ENCODE measurements around the gene CASR.
"Not testable (repeated sequence)": the region's sequence is repeated elsewhere in the genome, so short reads cannot be mapped to it uniquely, and the experiment has no call there.

Gene CASR, protein sequence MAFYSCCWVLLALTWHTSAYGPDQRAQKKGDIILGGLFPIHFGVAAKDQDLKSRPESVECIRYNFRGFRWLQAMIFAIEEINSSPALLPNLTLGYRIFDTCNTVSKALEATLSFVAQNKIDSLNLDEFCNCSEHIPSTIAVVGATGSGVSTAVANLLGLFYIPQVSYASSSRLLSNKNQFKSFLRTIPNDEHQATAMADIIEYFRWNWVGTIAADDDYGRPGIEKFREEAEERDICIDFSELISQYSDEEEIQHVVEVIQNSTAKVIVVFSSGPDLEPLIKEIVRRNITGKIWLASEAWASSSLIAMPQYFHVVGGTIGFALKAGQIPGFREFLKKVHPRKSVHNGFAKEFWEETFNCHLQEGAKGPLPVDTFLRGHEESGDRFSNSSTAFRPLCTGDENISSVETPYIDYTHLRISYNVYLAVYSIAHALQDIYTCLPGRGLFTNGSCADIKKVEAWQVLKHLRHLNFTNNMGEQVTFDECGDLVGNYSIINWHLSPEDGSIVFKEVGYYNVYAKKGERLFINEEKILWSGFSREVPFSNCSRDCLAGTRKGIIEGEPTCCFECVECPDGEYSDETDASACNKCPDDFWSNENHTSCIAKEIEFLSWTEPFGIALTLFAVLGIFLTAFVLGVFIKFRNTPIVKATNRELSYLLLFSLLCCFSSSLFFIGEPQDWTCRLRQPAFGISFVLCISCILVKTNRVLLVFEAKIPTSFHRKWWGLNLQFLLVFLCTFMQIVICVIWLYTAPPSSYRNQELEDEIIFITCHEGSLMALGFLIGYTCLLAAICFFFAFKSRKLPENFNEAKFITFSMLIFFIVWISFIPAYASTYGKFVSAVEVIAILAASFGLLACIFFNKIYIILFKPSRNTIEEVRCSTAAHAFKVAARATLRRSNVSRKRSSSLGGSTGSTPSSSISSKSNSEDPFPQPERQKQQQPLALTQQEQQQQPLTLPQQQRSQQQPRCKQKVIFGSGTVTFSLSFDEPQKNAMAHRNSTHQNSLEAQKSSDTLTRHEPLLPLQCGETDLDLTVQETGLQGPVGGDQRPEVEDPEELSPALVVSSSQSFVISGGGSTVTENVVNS

DNA sequence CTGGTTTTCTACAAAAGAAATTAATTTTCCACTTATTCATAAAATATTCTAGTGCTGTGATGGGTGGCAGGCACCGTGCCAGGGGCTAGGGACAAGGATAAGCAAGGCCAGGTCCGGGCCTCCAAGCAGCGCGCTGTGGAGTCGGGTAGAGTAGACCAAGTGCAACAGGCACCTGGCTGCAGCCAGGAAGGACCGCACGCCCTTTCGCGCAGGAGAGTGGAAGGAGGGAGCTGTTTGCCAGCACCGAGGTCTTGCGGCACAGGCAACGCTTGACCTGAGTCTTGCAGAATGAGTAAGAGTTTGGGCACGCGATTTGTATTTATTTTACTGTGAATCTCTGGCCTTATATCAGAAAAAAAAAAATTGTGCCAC is at the start of gene CASR:
TSS of gene CASR (plus strand) at position 148 of the 372 bp plus-strand sequence. CDS start 70,522 bp downstream, outside the sequence.
- no peak for DNase-seq (ENCODE audit: low read depth)

DNA sequence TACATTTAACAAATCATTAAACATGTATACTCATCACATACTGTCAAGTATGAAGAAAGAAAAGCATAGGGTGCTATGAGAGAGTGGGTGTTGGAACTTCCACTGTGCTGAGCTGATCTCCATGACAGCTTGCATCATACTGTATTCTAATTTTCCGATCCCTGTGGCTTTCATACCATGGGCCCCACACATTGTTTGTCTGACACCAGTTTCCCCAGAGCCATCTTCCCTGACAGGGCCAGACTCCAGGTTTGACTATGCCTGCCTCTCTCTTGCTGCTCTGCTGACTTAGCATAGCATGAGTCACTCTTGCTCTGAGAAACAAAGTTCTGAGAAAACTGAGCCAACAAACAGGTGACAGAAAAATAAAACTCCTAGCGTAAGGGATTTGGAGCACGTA is 37.0 kb upstream of the CASR start:
- DNase-seq (ENCODE audit: low read depth), result no peak

DNA sequence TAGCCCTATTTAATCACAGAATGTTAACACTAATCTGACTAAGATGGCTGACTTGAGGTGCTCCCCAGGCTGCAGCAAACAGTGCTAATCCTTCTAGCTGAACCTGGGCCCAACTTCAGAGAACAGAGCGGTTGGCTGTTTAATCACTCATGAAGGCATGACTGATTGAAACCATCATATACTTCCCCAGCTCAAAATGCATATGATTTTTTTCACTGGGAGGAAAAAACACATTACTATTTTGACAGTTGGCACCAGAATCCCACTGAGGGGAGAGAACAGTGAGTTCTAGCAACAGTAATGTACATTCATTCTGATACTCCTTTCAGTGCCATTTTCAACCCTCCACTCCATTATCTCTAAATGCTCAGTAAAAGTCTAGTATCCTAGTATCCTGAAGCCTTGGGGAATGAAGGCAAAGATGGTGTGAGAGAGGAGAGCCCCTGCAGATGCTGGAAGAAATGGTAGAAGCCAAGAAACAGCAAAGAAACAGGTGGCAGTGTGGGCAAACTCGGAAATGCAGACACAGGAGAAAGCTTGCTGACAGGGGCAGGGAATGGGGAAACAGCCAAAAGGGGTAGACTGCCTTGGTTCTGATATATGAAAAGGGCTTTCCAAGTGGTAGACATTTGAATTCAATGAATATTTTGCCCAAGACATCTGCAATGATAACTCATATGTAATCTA is 34.4 kb upstream of the CASR start:
- DNase-seq (ENCODE audit: low read depth), result no peak

DNA sequence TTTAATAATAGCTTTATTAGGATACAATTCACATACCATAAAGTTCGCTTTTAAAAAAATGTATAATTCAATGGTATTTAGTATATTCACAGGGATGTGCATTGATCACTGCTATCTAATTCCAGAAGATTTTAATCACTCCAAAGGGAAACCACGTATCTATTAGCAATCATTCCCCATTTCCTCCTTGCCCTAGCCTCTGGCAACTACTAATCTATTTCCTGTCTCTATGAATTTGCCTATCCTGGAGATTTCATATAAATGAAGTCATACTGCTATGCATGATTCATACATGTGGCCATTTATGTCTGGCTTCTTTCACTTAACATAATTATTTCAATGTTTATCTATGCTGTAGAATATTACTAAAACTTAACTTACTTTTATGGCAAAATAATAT is 32.0 kb upstream of the CASR start:
- no peak for DNase-seq (ENCODE audit: low read depth)

DNA sequence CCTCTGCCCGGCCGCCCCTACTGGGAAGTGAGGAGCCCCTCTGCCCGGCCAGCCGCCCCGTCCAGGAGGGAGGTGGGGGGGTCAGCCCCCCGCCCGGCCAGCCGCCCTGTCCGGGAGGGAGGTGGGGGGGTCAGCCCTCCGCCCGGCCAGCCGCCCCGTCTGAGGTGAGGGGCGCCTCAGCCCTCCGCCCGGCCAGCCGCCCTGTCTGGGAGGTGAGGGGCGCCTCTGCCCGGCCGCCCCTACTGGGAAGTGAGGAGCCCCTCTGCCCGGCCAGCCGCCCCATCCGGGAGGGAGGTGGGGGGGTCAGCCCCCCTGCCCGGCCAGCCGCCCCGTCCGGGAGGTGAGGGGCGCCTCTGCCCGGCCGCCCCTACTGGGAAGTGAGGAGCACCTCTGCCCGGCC is 18.5 kb upstream of the CASR start:
- not testable (repeated sequence) for DNase-seq (ENCODE audit: low read depth)

DNA sequence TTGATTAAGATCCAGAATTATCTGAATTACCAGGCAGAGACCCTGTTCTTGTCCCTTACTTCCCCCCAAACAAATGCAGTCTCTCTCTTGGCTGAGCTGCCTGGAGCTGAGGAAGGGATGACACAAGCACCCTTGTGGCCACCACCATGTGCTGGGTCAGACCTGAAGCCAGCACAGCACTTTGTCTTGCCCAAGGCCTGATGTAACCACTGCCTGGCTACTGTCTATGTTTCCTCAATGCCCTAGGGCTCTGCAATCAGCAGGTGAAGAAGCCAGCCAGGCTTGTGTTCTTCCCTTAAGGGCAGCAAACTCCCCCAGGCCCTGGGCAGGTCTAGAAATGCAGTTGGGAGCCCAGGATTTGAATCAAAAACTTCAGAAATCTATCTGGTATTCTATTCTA is 15.8 kb upstream of the CASR start:
- no peak for DNase-seq (ENCODE audit: low read depth)

DNA sequence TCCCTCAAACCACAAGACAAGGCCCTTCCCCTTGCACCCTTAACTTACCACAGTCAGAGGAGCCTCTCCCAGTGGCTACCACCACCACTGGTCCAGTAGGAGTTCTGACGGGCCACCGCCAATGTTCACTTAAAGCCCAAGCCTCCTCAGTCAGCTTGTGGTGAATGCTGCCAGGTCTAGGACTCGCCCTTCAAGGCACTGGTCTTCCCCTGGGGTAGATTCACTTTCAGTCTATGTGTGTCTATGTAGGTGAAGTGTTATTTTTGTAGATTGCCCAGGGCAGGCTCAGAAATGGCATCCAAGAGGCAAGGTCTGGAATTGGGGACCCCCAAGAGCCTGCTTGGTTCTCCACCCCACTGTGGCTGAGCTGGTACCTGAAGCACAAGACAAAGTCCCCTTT is 15.4 kb upstream of the CASR start:
- DNase-seq (ENCODE audit: low read depth), result no peak

DNA sequence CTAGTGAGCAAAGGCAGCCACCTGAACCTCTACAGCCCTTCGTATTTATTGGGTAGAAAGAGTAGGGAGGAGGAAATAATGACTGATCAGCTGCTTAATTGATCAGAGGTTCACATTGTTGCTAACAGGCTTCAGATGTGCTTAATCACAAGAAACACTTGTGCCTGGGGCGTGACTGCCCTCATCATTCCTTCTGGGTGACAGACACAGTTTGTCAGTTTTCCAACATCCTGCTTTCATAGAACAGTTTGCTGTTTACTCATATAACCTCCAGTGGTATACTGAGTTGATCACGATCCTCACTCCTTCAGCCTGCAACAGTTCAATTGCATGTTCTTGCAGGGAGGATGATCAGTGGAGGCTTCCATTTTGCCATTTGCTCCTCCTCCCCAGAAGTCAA is 13.6 kb upstream of the CASR start:
- DNase-seq (ENCODE audit: low read depth), result no peak

DNA sequence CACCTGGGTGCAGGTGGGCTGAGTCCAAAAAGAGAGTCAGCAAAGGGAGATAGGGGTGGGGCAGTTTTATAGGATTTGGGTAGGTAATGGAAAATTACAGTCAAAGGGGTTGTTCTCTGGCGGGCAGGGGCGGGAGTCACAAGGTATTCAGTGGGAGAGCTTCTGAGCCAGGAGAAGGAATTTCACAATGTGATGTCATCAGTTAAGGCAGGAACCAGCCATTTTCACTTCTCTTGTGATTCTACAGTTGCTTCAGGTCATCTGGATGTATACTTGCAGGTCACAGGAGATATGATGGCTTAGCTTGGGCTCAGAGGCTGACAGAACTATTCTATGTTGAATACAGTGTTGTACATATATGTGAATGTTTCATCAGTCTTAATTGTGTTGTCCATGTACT is 12.1 kb upstream of the CASR start:
- DNase-seq (ENCODE audit: low read depth), result not testable (repeated sequence)

DNA sequence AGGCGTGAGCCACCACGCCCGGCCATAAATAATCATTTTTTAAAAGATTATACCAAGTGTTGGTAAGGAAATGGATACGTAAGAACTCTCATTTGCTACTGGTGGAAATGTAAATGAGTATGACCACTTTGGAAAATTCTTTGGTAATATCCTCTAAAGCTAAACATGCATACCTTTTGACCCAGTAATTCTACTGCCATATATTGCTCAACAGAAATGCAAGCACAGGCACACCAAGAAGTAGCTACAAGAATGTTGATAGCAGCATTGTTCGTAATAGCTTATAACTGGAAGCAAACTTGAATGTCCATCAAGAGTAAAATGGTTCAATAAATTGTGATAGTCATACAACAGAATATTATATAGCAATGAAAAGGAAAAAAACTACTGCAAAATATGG is 4.8 kb upstream of the CASR start:
- DNase-seq (ENCODE audit: low read depth), result no peak

DNA sequence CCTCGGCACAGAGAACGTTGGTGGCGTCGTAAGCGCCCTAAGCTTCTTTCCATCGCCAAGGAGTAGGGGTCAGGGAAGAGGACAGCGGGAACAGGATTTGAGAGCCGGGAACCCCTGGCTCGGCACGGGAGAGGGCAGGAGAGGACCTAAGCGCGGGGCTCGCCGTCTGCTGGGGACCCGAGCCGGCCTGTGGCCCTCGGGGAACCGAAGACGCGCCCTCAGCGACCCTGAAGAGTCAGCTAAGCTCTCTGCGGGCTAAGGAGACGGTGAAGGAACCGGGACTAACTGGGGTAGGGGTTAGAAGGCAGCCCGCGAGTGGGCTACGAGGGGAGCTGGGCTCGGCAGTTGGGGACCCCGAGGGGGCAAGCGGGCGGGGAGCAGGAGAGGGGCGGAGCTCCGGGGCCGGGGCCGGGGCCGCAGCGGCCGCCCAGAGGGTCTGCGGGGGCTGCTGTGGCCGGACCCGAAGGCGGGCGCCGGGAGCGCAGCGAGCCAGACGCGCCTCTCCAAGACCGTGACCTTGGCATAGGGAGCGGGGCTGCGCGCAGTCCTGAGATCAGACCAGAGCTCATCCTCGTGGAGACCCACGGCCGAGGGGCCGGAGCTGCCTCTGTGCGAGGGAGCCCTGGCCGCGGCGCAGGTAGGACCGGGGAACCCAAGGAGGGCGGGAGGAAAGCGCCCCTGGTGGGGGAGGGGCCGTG is 574 bp downstream of the CASR start:
- DNase-seq (ENCODE audit: low read depth), result no peak

DNA sequence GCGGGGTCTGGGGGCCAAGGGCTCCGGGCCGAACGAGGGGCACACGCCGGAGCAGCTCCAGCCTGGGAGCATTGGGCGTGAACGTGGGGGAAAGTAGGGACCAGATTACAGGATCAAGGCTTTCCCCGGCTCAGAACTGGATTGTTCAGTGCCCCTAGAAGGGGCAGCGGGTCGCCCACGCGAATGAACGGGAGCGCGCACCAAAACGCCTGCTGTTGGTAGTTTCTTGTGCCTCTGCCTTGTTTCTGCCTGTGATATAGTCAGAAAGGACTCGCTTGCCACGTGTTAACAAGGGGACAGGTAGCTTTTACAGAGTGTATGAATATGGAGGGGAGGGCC is 1.1 kb downstream of the CASR start:
- no peak for DNase-seq (ENCODE audit: low read depth)

DNA sequence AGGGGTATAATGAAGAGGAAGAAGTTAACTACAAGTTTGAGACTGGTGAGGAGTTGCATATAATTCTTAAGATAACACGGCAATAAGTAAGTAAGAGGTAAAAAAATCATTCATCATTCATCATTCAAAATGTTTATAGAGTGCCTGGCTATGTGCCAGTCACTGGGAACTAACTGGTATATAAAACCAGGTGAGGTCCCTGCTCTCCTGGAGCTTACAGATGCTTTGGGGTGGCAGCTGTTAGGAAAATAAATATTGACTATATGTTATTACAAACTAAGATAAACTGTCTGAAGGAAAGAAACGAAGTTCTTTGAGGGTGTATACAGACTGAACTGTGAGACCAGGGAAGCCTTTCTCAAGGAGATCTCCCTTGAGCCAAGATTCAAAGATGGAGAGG is 2.9 kb downstream of the CASR start:
- DNase-seq (ENCODE audit: low read depth), result no peak

DNA sequence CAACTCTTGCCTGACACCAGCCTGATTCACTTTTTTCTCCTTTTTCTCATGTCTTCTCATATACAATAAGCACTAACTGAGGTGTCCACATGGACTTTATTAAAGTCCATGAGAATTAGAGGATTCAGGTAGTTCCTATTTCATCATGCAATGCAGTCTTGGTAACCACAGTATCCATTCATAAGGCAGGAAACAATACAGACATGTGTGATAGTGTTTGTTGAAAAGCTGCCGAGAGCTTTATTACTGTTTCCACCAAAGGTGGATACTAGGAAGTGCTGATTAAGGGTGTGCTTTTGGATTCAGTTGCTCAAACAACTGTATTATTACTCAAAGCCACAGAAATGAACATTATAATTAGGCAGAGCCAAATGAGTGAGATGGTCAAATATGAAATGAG is 5.3 kb downstream of the CASR start:
- DNase-seq (ENCODE audit: low read depth), result no peak

DNA sequence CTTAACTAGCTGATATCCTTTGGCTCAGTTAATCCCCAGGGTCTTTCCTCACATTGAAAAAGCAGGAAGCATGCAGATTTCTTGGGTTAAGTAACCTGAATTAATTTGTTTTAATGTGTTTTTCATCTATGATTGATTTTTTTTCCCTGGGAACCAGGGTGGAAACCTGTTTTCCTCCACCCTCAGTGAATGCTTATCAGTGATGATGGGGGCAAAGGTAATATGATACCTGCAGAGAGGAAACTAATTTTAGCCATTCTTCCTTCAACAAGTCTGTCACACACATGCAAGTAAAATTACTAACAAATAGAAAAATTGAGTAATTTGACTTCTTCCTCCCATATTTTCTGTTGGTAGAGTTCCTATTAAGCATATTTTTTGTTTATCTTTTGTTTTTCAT is 5.9 kb downstream of the CASR start:
- DNase-seq (ENCODE audit: low read depth), result no peak

DNA sequence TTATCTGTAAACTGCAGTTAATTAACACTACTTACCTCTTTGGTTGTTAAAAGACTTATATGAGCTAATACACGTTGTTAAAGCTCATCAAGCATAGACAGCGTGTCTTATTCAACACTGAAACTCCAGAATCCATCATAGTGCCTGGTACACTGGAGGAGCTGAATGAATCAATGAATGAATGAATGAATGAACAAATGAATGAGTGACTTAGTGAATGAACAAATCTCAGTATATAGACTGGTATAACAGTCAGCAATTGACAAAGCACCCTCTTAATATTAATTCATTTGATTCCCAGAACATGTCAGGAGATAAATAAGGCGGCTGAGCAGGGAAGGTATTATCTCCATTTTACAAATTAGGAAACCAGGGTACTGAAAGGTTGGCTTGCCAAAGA is 7.1 kb downstream of the CASR start:
- DNase-seq (ENCODE audit: low read depth), result no peak

DNA sequence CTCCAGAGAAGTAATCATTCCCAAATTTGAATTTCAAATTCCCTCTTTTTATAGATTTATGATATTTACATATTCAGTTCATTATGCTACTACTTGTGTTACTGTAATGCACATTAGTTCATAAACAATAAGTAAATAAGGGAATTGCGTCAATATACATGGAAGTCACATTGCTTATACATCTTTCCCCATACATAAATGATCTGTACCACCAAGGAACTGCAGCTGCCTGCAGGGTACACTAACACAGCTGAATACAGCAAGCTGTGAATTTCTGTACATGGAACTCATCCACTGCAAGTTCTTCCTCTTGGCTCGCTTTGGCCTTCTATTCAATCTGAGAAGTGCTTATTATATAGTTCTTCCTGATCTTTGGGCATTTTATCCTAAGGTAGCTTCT is 15.5 kb downstream of the CASR start:
- DNase-seq (ENCODE audit: low read depth), result no peak

DNA sequence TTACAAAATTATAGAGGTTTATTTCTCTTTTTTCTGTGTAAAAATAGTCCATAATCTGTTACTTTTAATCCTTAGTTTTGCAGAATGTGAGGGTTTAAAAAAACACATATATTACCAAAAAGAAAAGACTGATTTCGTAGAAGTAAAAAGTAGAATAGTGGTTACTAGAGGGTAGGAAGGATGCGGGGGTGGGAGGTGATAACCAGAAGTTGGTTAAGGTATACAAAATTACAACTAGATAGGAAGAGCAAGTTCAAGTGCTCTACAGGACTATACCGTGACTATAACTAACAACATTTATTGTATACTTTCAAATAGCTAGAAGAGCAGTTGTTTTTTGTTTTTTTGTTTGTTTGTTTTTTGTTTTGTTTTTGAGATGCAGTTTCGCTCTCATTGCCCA is 16.1 kb downstream of the CASR start:
- no peak for DNase-seq (ENCODE audit: low read depth)

DNA sequence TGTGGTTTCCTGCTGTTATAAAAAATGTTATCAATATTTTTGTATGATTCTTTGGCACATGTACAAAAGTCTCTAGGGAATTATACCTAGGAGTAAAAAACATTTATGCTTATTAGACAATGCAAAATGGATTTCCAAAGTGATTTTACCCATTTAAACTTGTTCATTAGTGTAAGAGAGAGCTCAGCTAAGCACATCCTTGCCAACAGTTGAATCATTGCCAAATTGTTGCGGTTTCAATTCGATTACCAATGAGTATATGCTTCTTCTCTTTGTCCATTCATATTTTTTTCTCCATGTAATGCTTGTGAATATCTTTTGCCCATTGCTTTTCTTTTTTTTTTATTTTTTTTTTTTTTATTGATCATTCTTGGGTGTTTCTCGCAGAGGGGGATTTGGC is 17.2 kb downstream of the CASR start:
- DNase-seq (ENCODE audit: low read depth), result no peak

DNA sequence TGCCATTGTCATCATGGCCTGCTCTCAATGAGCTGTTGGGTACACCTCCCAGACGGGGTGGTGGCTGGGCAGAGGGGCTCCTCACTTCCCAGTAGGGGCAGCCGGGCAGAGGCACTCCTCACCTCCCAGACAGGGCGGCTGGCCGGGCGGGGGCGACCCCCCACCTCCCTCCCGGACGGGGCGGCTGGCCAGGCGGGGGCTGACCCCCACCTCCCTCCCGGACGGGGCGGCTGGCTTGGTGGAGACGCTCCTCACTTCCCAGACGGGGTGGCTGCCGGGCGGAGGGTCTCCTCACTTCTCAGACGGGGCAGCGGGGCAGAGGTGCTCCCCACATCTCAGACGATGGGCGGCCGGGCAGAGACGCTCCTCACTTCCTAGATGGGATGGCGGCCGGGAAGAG is 18.0 kb downstream of the CASR start:
- not testable (repeated sequence) for DNase-seq (ENCODE audit: low read depth)

DNA sequence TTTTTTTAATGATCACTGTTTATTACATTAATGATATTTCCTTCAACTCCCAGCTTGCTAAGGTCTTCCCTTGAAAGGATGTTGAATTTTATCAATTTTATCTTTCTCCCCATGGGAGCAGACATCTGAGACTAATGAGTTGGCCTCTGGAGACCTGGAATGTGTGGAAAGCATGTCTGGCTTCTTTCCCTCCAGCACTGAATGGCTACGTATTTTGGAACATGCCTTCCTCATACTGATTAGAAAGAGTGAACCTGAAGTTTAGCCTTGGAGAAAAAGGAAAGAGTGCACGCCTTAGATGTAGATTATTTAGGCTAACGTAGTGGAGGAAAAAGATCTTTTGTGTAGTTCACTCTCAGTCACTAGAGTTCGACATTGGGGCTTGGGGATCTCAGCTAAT is 25.1 kb downstream of the CASR start:
- DNase-seq (ENCODE audit: low read depth), result no peak

DNA sequence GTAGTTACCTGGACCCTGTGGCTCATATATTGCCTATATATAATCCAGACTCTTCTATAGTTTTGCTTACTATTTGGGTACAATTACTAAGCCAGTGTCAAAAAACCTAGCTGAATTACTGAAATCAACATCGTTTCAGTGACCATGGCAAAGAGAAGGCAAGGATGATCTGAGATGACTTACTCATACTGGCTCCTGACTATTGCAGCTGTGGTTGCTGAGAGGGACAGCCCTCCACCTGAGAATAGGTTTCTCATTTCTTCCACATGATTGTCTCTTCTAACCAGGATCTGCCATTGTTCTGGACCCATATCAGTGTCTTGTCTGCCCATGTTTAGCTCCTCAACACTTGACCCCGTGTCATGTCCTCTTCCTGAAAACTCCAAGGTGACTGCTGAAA is 30.2 kb downstream of the CASR start:
- no peak for DNase-seq (ENCODE audit: low read depth)
